ENCODE results near the gene MTMR1.

The MTMR1 gene

DNA sequence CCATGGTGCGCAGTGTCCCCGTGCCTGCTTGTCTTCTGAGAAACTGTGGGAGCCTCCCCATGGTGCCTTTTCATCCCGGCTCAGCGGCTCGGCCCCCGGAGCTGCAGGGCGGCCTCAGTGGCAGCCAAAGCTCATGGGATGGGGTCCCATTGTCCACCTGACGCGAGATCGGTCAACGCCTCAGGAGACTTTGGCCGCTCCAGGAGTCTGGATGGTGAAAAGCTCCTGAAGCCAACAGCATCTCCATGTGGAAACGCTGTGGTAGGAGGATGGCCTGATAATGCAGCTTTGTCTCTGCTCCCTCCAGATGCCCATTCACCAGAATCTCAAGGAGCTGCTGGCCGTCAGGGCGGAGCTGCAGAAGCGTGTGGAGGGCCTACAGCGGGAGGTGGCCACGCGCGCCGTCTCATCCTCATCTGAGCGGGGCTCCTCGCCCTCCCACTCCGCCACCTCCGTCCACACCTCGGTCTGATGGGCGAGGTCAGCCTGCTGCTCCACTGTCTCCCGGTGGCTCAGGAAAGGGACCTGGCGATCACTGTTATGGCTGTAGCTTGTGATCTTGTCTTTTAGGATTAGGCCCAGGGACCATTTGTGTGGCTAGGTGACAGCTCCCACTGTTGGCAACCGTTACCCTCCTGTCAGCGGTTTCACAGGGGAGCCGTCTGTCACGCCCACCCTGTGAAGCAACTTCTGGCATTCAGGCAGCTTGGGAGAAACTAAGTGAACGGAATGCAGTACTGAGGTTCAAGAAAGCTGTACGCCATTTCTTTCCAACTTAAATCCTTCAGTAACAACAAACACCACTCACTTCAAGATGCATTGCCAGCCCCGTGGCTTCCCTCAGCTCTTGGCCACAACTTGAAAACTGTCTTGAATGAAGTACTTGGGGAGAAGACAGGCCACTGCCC, 69.3 kb downstream of the MTMR1 start:
- Histone ChIP-seq H3K9ac (ENCODE audit: low read depth, low read length) (no peak overlapping the region), H3K4me1 (ENCODE audit: insufficient read depth, low read length) (peaks cover 34% of the 10 kb centered on the region; the same call in 1 of the 2 replicates), H3K36me3 (ENCODE audit: insufficient read depth, low read length) (no peaks in the 10 kb centered on the region), H3K9me3 (ENCODE audit: control insufficient read depth, insufficient read depth, low read length) (no peaks in the 10 kb centered on the region)

DNA sequence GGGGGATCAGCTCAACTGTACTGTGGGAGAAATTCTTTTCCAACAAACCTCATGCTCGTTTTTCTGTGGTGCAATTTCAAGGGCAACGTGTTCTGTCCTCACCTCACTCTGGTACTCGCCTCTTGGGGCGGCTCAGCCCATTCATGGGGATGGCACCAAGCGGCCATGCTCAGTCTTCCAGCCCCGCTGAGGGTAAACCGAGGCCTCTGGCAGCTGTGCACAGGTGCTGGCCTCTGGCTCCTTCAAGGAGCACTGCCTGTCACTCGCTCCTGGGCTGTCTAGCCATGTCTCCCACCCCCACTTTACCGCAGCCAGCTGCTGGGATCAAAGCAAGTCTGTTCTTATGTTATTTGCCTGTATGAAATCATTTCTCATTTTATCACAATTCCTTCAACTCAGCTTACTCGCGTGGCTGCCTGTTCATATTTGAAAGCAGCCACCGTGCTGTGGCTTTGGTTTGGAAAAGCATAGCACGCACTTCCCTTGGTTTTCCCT, 70.2 kb downstream of the MTMR1 start:
- Histone ChIP-seq H3K36me3 (ENCODE audit: insufficient read depth, low read length) (no peaks in the 10 kb centered on the region), H3K9me3 (ENCODE audit: control insufficient read depth, insufficient read depth, low read length) (no peaks in the 10 kb centered on the region), H3K4me1 (ENCODE audit: insufficient read depth, low read length) (peaks cover 34% of the 10 kb centered on the region; the same call in 1 of the 2 replicates), H3K9ac (ENCODE audit: low read depth, low read length) (no peak overlapping the region)

DNA sequence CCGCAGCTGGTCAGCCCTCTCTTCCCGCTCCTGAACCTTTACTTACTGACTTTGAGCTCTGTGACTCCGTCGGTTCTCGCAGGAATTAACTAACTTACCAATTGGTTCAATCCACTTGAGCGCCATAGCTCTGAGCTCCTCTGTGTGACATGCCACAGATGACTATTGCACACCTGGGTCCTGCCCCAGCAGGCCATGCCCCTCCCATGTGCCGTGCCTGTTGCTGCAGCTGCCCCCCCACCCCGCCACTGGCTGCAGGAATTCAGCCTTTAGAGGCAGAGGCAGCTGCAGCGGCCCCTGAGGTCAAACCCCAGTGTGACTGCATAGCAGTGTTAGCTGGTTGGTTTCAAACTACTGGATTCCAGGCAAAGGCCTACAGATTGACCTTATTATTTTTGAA, 70.6 kb downstream of the MTMR1 start:
- H3K9ac ChIP-seq (ENCODE audit: low read depth, low read length), result no peak overlapping the region

DNA sequence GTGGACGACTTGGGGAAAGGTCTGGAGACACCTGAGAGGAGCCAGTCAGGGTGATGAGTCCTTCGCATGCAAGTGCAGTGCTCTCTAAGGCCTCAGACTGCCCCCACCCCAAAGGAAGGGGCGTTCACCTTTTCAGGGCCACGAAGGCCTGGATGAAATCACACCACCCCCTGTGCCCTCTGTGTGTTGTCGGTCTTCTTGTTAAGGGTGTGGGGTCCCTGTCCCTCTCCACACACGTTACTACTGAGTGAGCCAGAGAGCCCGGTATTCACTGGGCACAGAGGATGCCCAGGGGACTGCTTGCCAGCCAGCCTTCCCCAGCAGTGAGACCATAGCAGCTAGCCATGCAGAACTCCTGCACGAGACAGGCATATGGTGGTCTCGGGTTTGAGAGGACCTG, 72.0 kb downstream of the MTMR1 start:
- Histone ChIP-seq H3K36me3 (ENCODE audit: insufficient read depth, low read length) (no peaks in the 10 kb centered on the region), H3K4me1 (ENCODE audit: insufficient read depth, low read length) (peaks cover 31% of the 10 kb centered on the region; the same call in 1 of the 2 replicates), H3K9ac (ENCODE audit: low read depth, low read length) (no peak overlapping the region), H3K9me3 (ENCODE audit: control insufficient read depth, insufficient read depth, low read length) (no peaks in the 10 kb centered on the region)

More for the DNA sequence above, 70.6 kb downstream of the MTMR1 start:
- no peaks in the 10 kb centered on the region for H3K36me3 ChIP-seq (ENCODE audit: insufficient read depth, low read length)
- H3K9me3 ChIP-seq (ENCODE audit: control insufficient read depth, insufficient read depth, low read length), result no peaks in the 10 kb centered on the region
- peaks cover 34% of the 10 kb centered on the region; the same call in 1 of the 2 replicates for H3K4me1 ChIP-seq (ENCODE audit: insufficient read depth, low read length)

DNA sequence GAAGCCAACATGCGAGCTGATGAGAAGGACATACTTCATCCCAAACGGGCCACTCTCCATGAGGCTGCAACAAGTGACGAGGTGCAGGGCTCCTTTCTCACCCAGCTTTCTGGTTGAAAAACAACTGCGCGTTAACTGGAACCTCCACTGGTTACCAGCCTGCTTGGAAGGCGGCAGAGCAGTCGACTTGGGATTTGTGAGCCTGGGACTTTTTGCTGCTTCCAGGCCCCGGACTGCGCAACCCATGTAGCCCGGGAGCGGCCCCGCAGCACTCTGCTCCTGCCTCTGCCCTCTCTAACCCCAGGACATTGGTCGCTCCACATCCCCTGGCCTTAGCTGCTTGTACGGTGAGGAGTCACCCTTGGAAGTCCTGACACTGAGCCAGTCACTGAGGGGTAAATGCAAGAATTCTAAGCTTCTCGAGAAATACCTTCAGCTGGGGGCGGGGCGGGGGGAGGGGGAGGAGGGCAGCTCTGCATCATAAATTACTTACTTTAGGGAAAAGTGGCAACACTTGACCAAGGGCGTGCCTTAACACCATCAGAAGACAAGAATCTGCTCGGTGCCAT, 72.7 kb downstream of the MTMR1 start:
- no peak overlapping the region for H3K9ac ChIP-seq (ENCODE audit: low read depth, low read length)
- peaks cover 31% of the 10 kb centered on the region; the same call in 1 of the 2 replicates for H3K4me1 ChIP-seq (ENCODE audit: insufficient read depth, low read length)
- no peaks in the 10 kb centered on the region for H3K36me3 ChIP-seq (ENCODE audit: insufficient read depth, low read length)
- H3K9me3 ChIP-seq (ENCODE audit: control insufficient read depth, insufficient read depth, low read length), result no peaks in the 10 kb centered on the region

DNA sequence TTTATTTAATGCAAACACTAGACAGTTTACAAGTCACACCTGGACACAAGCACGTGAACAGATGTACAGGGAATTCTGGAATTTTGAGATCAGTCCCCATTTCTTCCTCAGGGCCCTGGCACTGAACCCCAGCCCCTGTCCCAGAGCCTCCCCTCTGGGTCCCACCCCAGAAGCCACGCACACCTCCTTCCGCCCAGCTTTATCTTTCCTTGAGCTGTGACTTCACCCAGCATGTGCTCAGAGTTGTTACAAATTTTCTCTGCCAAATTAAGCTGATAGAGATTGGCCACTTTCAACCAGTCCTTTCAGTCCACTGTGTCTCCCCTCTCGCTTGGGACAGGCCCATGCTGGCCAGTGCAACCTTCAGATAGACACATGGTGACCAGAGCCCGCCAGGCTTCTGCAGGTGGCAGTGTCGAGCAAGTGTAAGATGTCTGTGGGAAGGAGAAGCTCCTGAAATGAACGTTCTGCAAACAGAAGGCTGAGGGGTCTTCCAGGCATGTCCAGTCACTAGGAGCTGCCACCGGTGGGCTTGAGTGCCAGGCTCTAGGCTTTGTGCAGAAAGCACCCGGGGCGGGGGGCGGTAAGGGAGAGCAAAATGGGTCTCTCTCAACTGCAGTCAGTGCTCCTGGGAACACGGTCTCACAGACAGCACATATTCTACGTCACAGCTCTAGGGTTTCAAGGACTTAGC, 73.3 kb downstream of the MTMR1 start:
- Histone ChIP-seq H3K9me3 (ENCODE audit: control insufficient read depth, insufficient read depth, low read length) (no peaks in the 10 kb centered on the region), H3K4me1 (ENCODE audit: insufficient read depth, low read length) (peaks cover 31% of the 10 kb centered on the region; the same call in 1 of the 2 replicates), H3K36me3 (ENCODE audit: insufficient read depth, low read length) (no peaks in the 10 kb centered on the region), H3K9ac (ENCODE audit: low read depth, low read length) (no peak overlapping the region)

DNA sequence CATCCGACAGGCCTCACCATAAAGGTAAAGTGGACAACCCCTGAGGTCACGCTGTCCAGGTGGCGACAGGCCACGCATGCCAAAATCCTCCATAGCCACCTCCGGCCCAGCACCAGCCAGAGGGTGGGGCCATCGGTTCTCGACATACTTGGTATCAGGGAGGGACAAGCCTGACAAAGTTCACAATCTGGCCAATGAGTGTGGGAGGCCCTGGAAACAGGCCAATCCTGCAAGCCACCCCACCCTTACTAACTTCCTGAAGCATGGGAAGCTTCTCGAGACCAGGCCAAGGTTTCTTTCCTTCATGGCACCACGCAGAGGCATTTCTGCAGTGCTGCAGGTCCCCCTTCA, 73.8 kb downstream of the MTMR1 start:
- Histone ChIP-seq H3K9ac (ENCODE audit: low read depth, low read length) (no peak overlapping the region), H3K36me3 (ENCODE audit: insufficient read depth, low read length) (no peaks in the 10 kb centered on the region), H3K4me1 (ENCODE audit: insufficient read depth, low read length) (peaks cover 31% of the 10 kb centered on the region; the same call in 1 of the 2 replicates), H3K9me3 (ENCODE audit: control insufficient read depth, insufficient read depth, low read length) (no peaks in the 10 kb centered on the region)

DNA sequence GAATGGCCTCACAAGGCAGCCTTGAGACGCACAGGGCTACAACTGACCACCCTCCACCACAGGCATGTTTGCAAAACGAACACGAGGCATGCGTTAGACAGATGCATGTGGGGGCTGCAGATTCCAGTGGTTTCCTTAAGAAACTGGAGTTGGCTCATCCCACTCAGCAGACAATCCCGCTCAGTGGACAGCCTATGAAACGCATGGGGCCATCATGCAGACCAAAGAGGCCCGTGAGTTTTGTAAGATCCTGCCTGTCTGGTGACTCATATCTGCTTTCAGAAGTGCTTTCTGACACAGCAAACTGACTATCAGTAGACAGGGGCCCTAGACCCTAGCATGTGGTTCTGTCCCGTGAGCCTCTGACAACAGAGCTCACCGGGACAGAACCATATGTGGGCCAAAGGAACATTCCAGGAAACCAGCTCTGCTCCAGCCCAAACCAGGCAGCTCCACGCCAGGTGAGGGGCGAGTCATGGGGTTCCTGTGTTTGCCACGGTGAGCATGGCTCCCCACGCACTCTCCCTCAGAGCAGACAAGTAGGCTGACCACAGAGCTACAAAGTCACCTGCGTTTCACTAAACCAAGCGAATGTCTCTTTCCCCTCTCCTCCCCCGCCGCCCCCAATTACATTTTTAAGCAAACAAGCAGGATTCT, 74.4 kb downstream of the MTMR1 start:
- Histone ChIP-seq H3K36me3 (ENCODE audit: insufficient read depth, low read length) (no peaks in the 10 kb centered on the region), H3K4me1 (ENCODE audit: insufficient read depth, low read length) (peaks cover 31% of the 10 kb centered on the region; the same call in 1 of the 2 replicates), H3K9me3 (ENCODE audit: control insufficient read depth, insufficient read depth, low read length) (no peaks in the 10 kb centered on the region), H3K9ac (ENCODE audit: low read depth, low read length) (no peak overlapping the region)

DNA sequence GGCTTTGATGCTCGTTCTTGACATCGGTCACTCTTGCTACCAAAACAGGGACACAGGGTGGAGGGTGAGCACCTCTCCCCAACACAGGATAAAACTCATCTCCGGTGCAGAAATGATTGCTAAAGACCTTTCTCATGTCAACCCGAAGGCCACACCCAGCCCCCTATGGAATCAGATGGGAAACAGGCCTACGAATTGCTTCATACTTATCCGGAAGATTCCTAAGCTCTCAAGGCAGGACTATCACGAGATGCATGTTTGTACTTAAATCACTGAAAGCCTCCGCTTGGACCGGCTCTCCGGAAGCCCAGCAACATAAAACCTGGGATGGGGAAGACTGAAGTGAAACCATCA, 74.9 kb downstream of the MTMR1 start:
- H3K9me3 ChIP-seq (ENCODE audit: control insufficient read depth, insufficient read depth, low read length), result no peaks in the 10 kb centered on the region
- H3K9ac ChIP-seq (ENCODE audit: low read depth, low read length), result no peak overlapping the region
- H3K36me3 ChIP-seq (ENCODE audit: insufficient read depth, low read length), result no peaks in the 10 kb centered on the region
- peaks cover 31% of the 10 kb centered on the region; the same call in 1 of the 2 replicates for H3K4me1 ChIP-seq (ENCODE audit: insufficient read depth, low read length)

DNA sequence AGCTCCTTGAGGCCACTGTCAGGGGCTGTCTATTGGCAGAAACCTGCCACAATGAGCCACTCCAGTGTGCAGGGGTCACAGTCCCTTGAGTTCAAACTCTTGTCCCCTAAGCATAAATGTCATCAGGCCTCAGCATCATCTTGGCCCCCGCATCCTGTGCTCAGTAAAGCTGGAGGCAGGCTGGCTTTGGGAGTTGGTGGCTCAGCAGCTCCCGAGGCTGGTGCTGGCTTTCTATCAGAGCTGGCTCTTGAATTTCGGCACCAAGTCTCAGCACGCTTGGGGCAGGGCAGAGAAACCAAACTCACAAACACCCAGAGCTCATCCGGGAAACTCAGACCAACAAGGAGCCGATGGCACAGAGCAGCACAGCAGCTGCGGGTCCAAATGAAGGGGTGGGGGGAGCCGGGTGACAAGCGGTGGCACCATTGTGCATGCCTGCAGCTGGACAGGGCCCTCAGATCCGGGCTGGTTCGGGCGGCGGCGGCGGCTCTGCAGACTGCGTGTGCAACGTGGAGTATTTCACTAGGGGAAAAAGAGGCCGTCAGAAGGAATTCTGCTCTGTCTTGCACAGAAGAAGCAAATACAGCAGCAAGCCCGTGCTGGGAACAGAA, 75.5 kb downstream of the MTMR1 start:
- Histone ChIP-seq H3K36me3 (ENCODE audit: insufficient read depth, low read length) (no peaks in the 10 kb centered on the region), H3K9me3 (ENCODE audit: control insufficient read depth, insufficient read depth, low read length) (no peaks in the 10 kb centered on the region), H3K9ac (ENCODE audit: low read depth, low read length) (no peak overlapping the region), H3K4me1 (ENCODE audit: insufficient read depth, low read length) (peaks cover 28% of the 10 kb centered on the region; the same call in 1 of the 2 replicates)

DNA sequence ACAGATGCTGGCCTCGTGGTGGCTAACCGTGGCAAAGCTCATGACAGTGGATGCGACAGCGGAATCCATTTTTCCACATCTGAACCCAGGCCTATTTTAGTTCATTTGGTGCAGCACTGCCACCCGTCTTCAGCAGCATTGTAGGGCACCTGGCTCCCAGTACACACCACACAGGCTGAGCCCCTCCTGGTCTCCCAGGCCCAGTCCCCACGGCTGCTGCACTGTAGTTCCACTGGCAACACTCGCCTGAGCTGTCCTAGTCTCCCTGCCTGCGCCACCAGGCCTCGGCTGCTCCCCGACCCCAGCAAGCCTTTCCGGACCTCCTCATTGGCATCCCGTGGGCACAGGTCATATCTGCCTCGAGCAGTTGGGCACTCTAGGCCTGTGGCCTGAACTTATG, 76.2 kb downstream of the MTMR1 start:
- H3K4me1 ChIP-seq (ENCODE audit: insufficient read depth, low read length), result peaks cover 23% of the 10 kb centered on the region; the same call in 1 of the 2 replicates
- no peaks in the 10 kb centered on the region for H3K9me3 ChIP-seq (ENCODE audit: control insufficient read depth, insufficient read depth, low read length)
- H3K9ac ChIP-seq (ENCODE audit: low read depth, low read length), result no peak overlapping the region
- no peaks in the 10 kb centered on the region for H3K36me3 ChIP-seq (ENCODE audit: insufficient read depth, low read length)

DNA sequence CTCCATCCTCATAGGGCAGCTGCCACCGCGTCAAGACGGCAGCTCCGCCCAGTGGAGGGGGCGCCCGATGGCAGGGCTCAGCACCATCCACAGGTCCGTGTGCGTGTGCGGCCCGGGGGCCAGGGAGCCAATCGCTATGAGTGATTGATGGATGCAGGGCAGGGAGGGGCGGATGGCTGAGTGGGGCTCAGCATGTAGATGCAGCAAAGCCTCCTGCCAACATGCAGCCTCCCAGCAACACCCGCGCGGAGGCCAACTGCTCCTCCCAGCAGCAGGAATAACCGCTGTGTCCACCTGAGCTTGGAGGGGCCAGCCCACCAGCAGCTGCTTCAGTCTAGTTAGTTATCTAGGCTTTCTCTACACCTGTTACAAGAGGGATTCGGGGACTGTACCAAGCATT, 77.4 kb downstream of the MTMR1 start:
- Histone ChIP-seq H3K9ac (ENCODE audit: low read depth, low read length) (no peak overlapping the region), H3K36me3 (ENCODE audit: insufficient read depth, low read length) (no peaks in the 10 kb centered on the region), H3K4me1 (ENCODE audit: insufficient read depth, low read length) (peaks cover 16% of the 10 kb centered on the region; the same call in 1 of the 2 replicates), H3K9me3 (ENCODE audit: control insufficient read depth, insufficient read depth, low read length) (no peaks in the 10 kb centered on the region)

DNA sequence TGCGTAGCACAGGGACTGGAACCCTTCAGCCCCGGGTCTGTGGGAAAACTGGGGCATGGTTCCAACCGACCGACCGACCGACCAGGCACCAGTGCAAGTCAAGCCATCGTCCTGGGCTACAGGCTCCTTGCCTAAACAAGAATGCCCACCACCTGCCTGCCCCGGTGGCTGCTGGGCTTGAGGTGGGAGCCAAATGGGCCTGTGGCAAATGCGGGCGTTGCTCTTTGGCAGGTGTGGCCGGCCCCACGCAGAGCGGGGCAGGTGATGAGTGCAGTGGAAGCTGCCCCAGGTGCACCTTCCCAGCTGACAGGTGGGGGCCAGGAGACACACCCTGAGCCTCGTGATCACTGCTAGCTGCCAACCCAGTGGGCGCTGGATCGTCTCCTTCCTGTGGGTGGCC, 77.9 kb downstream of the MTMR1 start:
- Histone ChIP-seq H3K4me1 (ENCODE audit: insufficient read depth, low read length) (peaks cover 14% of the 10 kb centered on the region; the same call in 1 of the 2 replicates), H3K9me3 (ENCODE audit: control insufficient read depth, insufficient read depth, low read length) (no peaks in the 10 kb centered on the region), H3K9ac (ENCODE audit: low read depth, low read length) (no peak overlapping the region), H3K36me3 (ENCODE audit: insufficient read depth, low read length) (no peaks in the 10 kb centered on the region)
